ENCODE results near the gene SUPT6H.

- TF ChIP-seq CTCF (IDR thresholded peaks at IDR 0.05): no peak
- no peak for TF ChIP-seq POLR2A (IDR thresholded peaks at IDR 0.05)
These were observed 64.2 kb downstream of the SUPT6H start, which contains the start of gene TLCD1 for GRCh38 chr17:28726226-28726626.

Measured in testis (tissue), 2 donors.